ENCODE data around the gene ERICH6. TPM values are rescaled to one million over a fixed set of nuclear protein-coding genes. Genes with fewer than 3 reads are reported as not detected.

The ERICH6 gene
- total and polyA plus RNA-seq, 4 donors, result 0.18 TPM; not detected in 3

GRCh38 chr3:150620002-150620689 is 83.6 kb downstream of the ERICH6 start:
- ATAC-seq (ENCODE audit: low FRiP score), result no peak
- DNase-seq, result no peak
- Histone ChIP-seq H3K27me3 (ENCODE audit: control insufficient read depth in 1 of 2, insufficient read depth in 2 of 2, low read length in 1 of 2) (no peaks in the 10 kb centered on the region), H3K9me3 (ENCODE audit: control insufficient read depth, low read length) (no peaks in the 10 kb centered on the region), H3K36me3 (ENCODE audit: control insufficient read depth in 1 of 2, insufficient read depth in 2 of 2, low read length in 1 of 2) (no peaks in the 10 kb centered on the region), H3K4me3 (ENCODE audit: low read length in 2 of 2) (no peak overlapping the region), H3K4me1 (ENCODE audit: control insufficient read depth in 1 of 2, insufficient read depth in 2 of 2, low read length in 2 of 2) (peaks cover 0 to 1% of the 10 kb centered on the region in 2 donors), H3K27ac (ENCODE audit: low read depth in 1 of 2, low read length in 2 of 2) (no peak overlapping the region)
- WGBS, 2 donors, result 90 to 91% methylated on average over 7 of the region's 7 CpGs
- intact Hi-C loops (cut with DNase I), result no loop called here

- H3K27ac ChIP-seq (ENCODE audit: low read depth in 1 of 2, low read length in 2 of 2), result no peak overlapping the region
- ATAC-seq (ENCODE audit: low FRiP score) (no peak), DNase-seq (no peak)
- 90 to 95% methylated on average over 2 of the region's 2 CpGs for WGBS, 2 donors
- no peak overlapping the region for H3K4me3 ChIP-seq (ENCODE audit: low read length in 2 of 2)
- intact Hi-C loops (cut with DNase I), result no loop called here
- no peaks in the 10 kb centered on the region for H3K27me3 ChIP-seq (ENCODE audit: control insufficient read depth in 1 of 2, insufficient read depth in 2 of 2, low read length in 1 of 2)
- H3K36me3 ChIP-seq (ENCODE audit: control insufficient read depth in 1 of 2, insufficient read depth in 2 of 2, low read length in 1 of 2), result no peaks in the 10 kb centered on the region
- H3K9me3 ChIP-seq (ENCODE audit: control insufficient read depth, low read length), result no peaks in the 10 kb centered on the region
- H3K4me1 ChIP-seq (ENCODE audit: control insufficient read depth in 1 of 2, insufficient read depth in 2 of 2, low read length in 2 of 2), result peaks cover 0 to 5% of the 10 kb centered on the region in 2 donors
These were observed 89.8 kb downstream of the ERICH6 start for GRCh38 chr3:150613709-150614480.

GRCh38 chr3:150613034-150613433 is 90.7 kb downstream of the ERICH6 start:
- DNase-seq, result no peak
- no peaks in the 10 kb centered on the region for H3K36me3 ChIP-seq (ENCODE audit: control insufficient read depth in 1 of 2, insufficient read depth in 2 of 2, low read length in 1 of 2)
- intact Hi-C loops (cut with DNase I), result no loop called here
- H3K4me3 ChIP-seq (ENCODE audit: low read length in 2 of 2), result no peak overlapping the region
- H3K27me3 ChIP-seq (ENCODE audit: control insufficient read depth in 1 of 2, insufficient read depth in 2 of 2, low read length in 1 of 2), result no peaks in the 10 kb centered on the region
- no peak overlapping the region for H3K27ac ChIP-seq (ENCODE audit: low read depth in 1 of 2, low read length in 2 of 2)
- 92 to 98% methylated on average over 2 of the region's 2 CpGs for WGBS, 2 donors
- H3K4me1 ChIP-seq (ENCODE audit: control insufficient read depth in 1 of 2, insufficient read depth in 2 of 2, low read length in 2 of 2), result peaks cover 0 to 5% of the 10 kb centered on the region in 2 donors
- ATAC-seq (ENCODE audit: low FRiP score), result no peak
- H3K9me3 ChIP-seq (ENCODE audit: control insufficient read depth, low read length), result no peaks in the 10 kb centered on the region

- ATAC-seq (ENCODE audit: low FRiP score) (no peak), DNase-seq (no peak)
- 91 to 93% methylated on average over 1 of the region's 1 CpG for WGBS, 2 donors
- Histone ChIP-seq H3K27ac (ENCODE audit: low read depth in 1 of 2, low read length in 2 of 2) (no peak overlapping the region), H3K4me3 (ENCODE audit: low read length in 2 of 2) (no peak overlapping the region), H3K27me3 (ENCODE audit: control insufficient read depth in 1 of 2, insufficient read depth in 2 of 2, low read length in 1 of 2) (no peaks in the 10 kb centered on the region), H3K4me1 (ENCODE audit: control insufficient read depth in 1 of 2, insufficient read depth in 2 of 2, low read length in 2 of 2) (peaks cover 0 to 6% of the 10 kb centered on the region in 2 donors), H3K9me3 (ENCODE audit: control insufficient read depth, low read length) (no peaks in the 10 kb centered on the region), H3K36me3 (ENCODE audit: control insufficient read depth in 1 of 2, insufficient read depth in 2 of 2, low read length in 1 of 2) (no peaks in the 10 kb centered on the region)
- intact Hi-C loops (cut with DNase I), result no loop called here
These were observed 91.2 kb downstream of the ERICH6 start for GRCh38 chr3:150612494-150612893.

- Histone ChIP-seq H3K36me3 (ENCODE audit: control insufficient read depth in 1 of 2, insufficient read depth in 2 of 2, low read length in 1 of 2) (no peaks in the 10 kb centered on the region), H3K9me3 (ENCODE audit: control insufficient read depth, low read length) (no peaks in the 10 kb centered on the region), H3K4me1 (ENCODE audit: control insufficient read depth in 1 of 2, insufficient read depth in 2 of 2, low read length in 2 of 2) (peaks cover 0 to 6% of the 10 kb centered on the region in 2 donors), H3K27me3 (ENCODE audit: control insufficient read depth in 1 of 2, insufficient read depth in 2 of 2, low read length in 1 of 2) (no peaks in the 10 kb centered on the region), H3K27ac (ENCODE audit: low read depth in 1 of 2, low read length in 2 of 2) (no peak overlapping the region), H3K4me3 (ENCODE audit: low read length in 2 of 2) (no peak overlapping the region)
- intact Hi-C loops (cut with DNase I), result no loop called here
- DNase-seq (no peak), ATAC-seq (ENCODE audit: low FRiP score) (no peak)
- 98 to 99% methylated on average over 34 of the region's 34 CpGs for WGBS, 2 donors
These were observed 92.1 kb downstream of the ERICH6 start for GRCh38 chr3:150611666-150612065.

GRCh38 chr3:150610785-150611184 is 92.9 kb downstream of the ERICH6 start:
- intact Hi-C loops (cut with DNase I), result no loop called here
- 50 to 77% methylated on average over 1 of the region's 1 CpG for WGBS, 2 donors

GRCh38 chr3:150609988-150610387 is 93.7 kb downstream of the ERICH6 start:
- no peaks in the 10 kb centered on the region for H3K9me3 ChIP-seq (ENCODE audit: control insufficient read depth, low read length)
- WGBS, 2 donors, result 0% methylated on average over 1 of the region's 1 CpG
- no peak overlapping the region for H3K27ac ChIP-seq (ENCODE audit: low read depth in 1 of 2, low read length in 2 of 2)
- ATAC-seq (ENCODE audit: low FRiP score), result no peak
- H3K4me3 ChIP-seq (ENCODE audit: low read length in 2 of 2), result no peak overlapping the region
- intact Hi-C loops (cut with DNase I), result loop anchor here in 1 of 2 donors (10.0 kb wide), 1 partner anchor 95 kb away; the partner anchor contains the start of gene ERICH6
- H3K27me3 ChIP-seq (ENCODE audit: control insufficient read depth in 1 of 2, insufficient read depth in 2 of 2, low read length in 1 of 2), result no peaks in the 10 kb centered on the region
- no peaks in the 10 kb centered on the region for H3K36me3 ChIP-seq (ENCODE audit: control insufficient read depth in 1 of 2, insufficient read depth in 2 of 2, low read length in 1 of 2)
- DNase-seq, result no peak
- H3K4me1 ChIP-seq (ENCODE audit: control insufficient read depth in 1 of 2, insufficient read depth in 2 of 2, low read length in 2 of 2), result peaks cover 0 to 6% of the 10 kb centered on the region in 2 donors

More at GRCh38 chr3:150610785-150611184, 92.9 kb downstream of the ERICH6 start:
- ATAC-seq (ENCODE audit: low FRiP score) (no peak), DNase-seq (no peak)
- no peak overlapping the region for H3K27ac ChIP-seq (ENCODE audit: low read depth in 1 of 2, low read length in 2 of 2)
- no peaks in the 10 kb centered on the region for H3K9me3 ChIP-seq (ENCODE audit: control insufficient read depth, low read length)
- no peaks in the 10 kb centered on the region for H3K36me3 ChIP-seq (ENCODE audit: control insufficient read depth in 1 of 2, insufficient read depth in 2 of 2, low read length in 1 of 2)
- no peak overlapping the region for H3K4me3 ChIP-seq (ENCODE audit: low read length in 2 of 2)
- H3K4me1 ChIP-seq (ENCODE audit: control insufficient read depth in 1 of 2, insufficient read depth in 2 of 2, low read length in 2 of 2), result peaks cover 0 to 6% of the 10 kb centered on the region in 2 donors
- H3K27me3 ChIP-seq (ENCODE audit: control insufficient read depth in 1 of 2, insufficient read depth in 2 of 2, low read length in 1 of 2), result no peaks in the 10 kb centered on the region
